HCT116 (cell line): ENCODE results near the gene SCRG1. TPM values are rescaled to one million over a fixed set of nuclear protein-coding genes. Genes with fewer than 3 reads are reported as not detected.

Experiments
- ATAC-seq: fragments of 200-7000 bp; cut with Tn5 transposase; 2 replicates; pipeline ENCODE4 v1.9.1; 2020; ENCODE audit warnings: mild to moderate bottlenecking, moderate library complexity
- BruUV-seq: library from RNA; stranded (reverse); fragments of 400-500 nt; replicated peaks from 2 replicates; lab custom pipeline; 2021; lab: Mats Ljungman, UMichigan
- CTCF ChIA-PET: fragments of 300-600 bp; sonication (Branson Sonifier 250); formaldehyde crosslinking; loops from one replicate; lab custom pipeline; 2021; ENCODE audit warnings: antibody characterized with exemption; lab: Charles Lee
- POLR2A ChIA-PET: fragments of 300-600, 350-600 bp; sonication (Branson Sonifier 250); formaldehyde crosslinking; loops from one replicate; lab custom pipeline; 2021; ENCODE audit warnings: antibody characterized with exemption; lab: Charles Lee
- RAD21 ChIA-PET, 2 experiments: fragments of 300-600 bp; sonication (Branson Sonifier 250); formaldehyde crosslinking; loops; one replicate each; lab custom pipeline; 2023; ENCODE audit warnings: low total read pairs in 2 of 2; ENCODE audit not compliant: uncharacterized antibody in 2 of 2, unreplicated experiment in 2 of 2, low non-redundant PET in 1 of 2; lab: Charles Lee
- DNase-seq: peaks from one replicate; pipeline ENCODE4 v3.0.0-alpha.2; 2010; ENCODE audit warnings: low read depth, low spot score
- H2AFZ ChIP-seq: fragments of 200-600 bp; shearing (Covaris generic), sonication (generic); 2 replicates; pipeline ENCODE4 v1.6.1; 2017; ENCODE audit warnings: low read depth, mixed run types, mixed read lengths, antibody characterized with exemption, low read length; ENCODE audit not compliant: poor library complexity, severe bottlenecking
- H3K27ac ChIP-seq: 2 replicates; pipeline ENCODE4 v1.5.1; 2012; ENCODE audit warnings: low read depth, low read length
- H3K27me3 ChIP-seq: fragments of 200-600 bp; sonication (generic); 2 replicates; pipeline ENCODE4 v1.6.1; 2016; ENCODE audit warnings: mixed run types, low read length, mixed read lengths; ENCODE audit not compliant: insufficient read depth
- H3K36me3 ChIP-seq, 2 experiments: fragments of 200-500 bp in 1 of 2; fragments of 200-600 bp in 1 of 2; sonication (Bioruptor generic) in 1 of 2; sonication (generic) in 1 of 2; 2 replicates each; pipeline versions ENCODE4 v1.5.1 to v1.6.1; 2014 to 2016; ENCODE audit warnings: low read length in 2 of 2, inconsistent platforms in 1 of 2, mixed read lengths in 1 of 2, mixed run types in 1 of 2; ENCODE audit not compliant: insufficient read depth in 2 of 2, control insufficient read depth in 1 of 2
- H3K4me1 ChIP-seq, 2 experiments: fragments of 200-600 bp in 1 of 2; sonication (generic) in 1 of 2; 2 replicates each; pipeline versions ENCODE4 v1.5.1 to v1.6.1; 2012 to 2017; ENCODE audit warnings: low read length in 2 of 2, inconsistent platforms in 1 of 2, mild to moderate bottlenecking in 1 of 2, mixed read lengths in 1 of 2, mixed run types in 1 of 2, moderate library complexity in 1 of 2; ENCODE audit not compliant: insufficient read depth in 2 of 2, control insufficient read depth in 1 of 2
- H3K4me2 ChIP-seq: fragments of 200-600 bp; sonication (generic); 2 replicates; pipeline ENCODE4 v1.6.1; 2017; ENCODE audit warnings: mixed run types, low read length, mixed read lengths
- H3K4me3 ChIP-seq, 2 experiments: fragments of 200-600 bp in 1 of 2; sonication (generic) in 1 of 2; replicated peaks in 1 of 2; 2 replicates each; pipeline ENCODE4 v1.5.1; 2011 to 2016; ENCODE audit warnings: low read length in 2 of 2, control low read depth in 1 of 2, low read depth in 1 of 2, mild to moderate bottlenecking in 1 of 2, mixed read lengths in 1 of 2, mixed run types in 1 of 2
- H3K79me2 ChIP-seq: fragments of 200-600 bp; sonication (generic); 2 replicates; pipeline ENCODE4 v1.6.1; 2017; ENCODE audit warnings: mild to moderate bottlenecking, mixed run types, low read length, moderate library complexity, mixed read lengths; ENCODE audit not compliant: insufficient read depth
- H3K9ac ChIP-seq: fragments of 200-600 bp; sonication (generic); 2 replicates; pipeline ENCODE4 v1.6.1; 2016; ENCODE audit warnings: low read length, mixed read lengths
- H3K9me2 ChIP-seq: fragments of 200-600 bp; sonication (generic), shearing (Covaris generic); 2 replicates; pipeline ENCODE4 v1.6.1; 2017; ENCODE audit warnings: mixed run types, mild to moderate bottlenecking, moderate library complexity; ENCODE audit not compliant: insufficient read depth
- H3K9me3 ChIP-seq, 2 experiments: fragments of 200-500 bp in 1 of 2; fragments of 200-600 bp in 1 of 2; sonication (Bioruptor generic) in 1 of 2; sonication (generic) in 1 of 2; 2 replicates each; pipeline ENCODE4 v1.6.1; 2014 to 2017; ENCODE audit warnings: low read length in 2 of 2, mixed read lengths in 2 of 2, inconsistent platforms in 1 of 2, low read depth in 1 of 2, mild to moderate bottlenecking in 1 of 2, mixed run types in 1 of 2, moderate library complexity in 1 of 2; ENCODE audit not compliant: control insufficient read depth in 1 of 2, insufficient read depth in 1 of 2
- H4K20me1 ChIP-seq: fragments of 200-600 bp; sonication (generic), shearing (Covaris generic); 2 replicates; pipeline ENCODE4 v1.6.1; 2017; ENCODE audit warnings: mixed run types, mild to moderate bottlenecking, moderate library complexity; ENCODE audit not compliant: insufficient read depth
- CBX3 ChIP-seq: IDR thresholded peaks from 2 replicates; pipeline ENCODE4 v1.6.1; 2012; ENCODE audit warnings: low read depth
- CEBPB ChIP-seq: IDR thresholded peaks from 2 replicates; pipeline ENCODE4 v1.6.1; 2012; ENCODE audit warnings: low read depth
- ELF1 ChIP-seq: IDR thresholded peaks from 2 replicates; pipeline ENCODE4 v1.6.1; 2012; ENCODE audit warnings: low read depth, borderline replicate concordance
- EZH2 ChIP-seq: fragments of 200-600 bp; sonication (generic); IDR thresholded peaks from 2 replicates; pipeline ENCODE4 v1.6.1; 2017; ENCODE audit warnings: antibody characterized with exemption, mixed run types
- JUND ChIP-seq: IDR thresholded peaks from 2 replicates; pipeline ENCODE4 v1.6.1; 2012
- POLR2AphosphoS5 ChIP-seq: IDR thresholded peaks from 2 replicates; pipeline ENCODE4 v1.6.1; 2011; ENCODE audit warnings: mild to moderate bottlenecking, low read depth, low read length, moderate library complexity
- SIN3A ChIP-seq: IDR thresholded peaks from 2 replicates; pipeline ENCODE4 v1.6.1; 2012; ENCODE audit warnings: low read depth
- TCF7L2 ChIP-seq: IDR thresholded peaks from 2 replicates; pipeline ENCODE4 v1.7.0; 2011; ENCODE audit warnings: borderline replicate concordance, inconsistent platforms; ENCODE audit not compliant: insufficient read depth, insufficient read length; ENCODE audit errors: extremely low read depth
- ZNF274 ChIP-seq: fragments of 200-500 bp; sonication (Bioruptor generic); IDR thresholded peaks from 2 replicates; pipeline ENCODE4 v1.6.1; 2014; ENCODE audit warnings: mild to moderate bottlenecking, low read depth, low read length, inconsistent platforms
- intact Hi-C: fragments of 100-400 bp; cut with micrococcal nuclease; formaldehyde crosslinking; loops from 2 replicates; pipeline ENCODE4 v1.10.0; 2022
- total RNA-seq: library from RNA; stranded (reverse); gene quantifications from one replicate; pipeline ENCODE4 v1.2.1, GENCODE V29; 2021; ENCODE audit not compliant: unreplicated experiment
- TF ChIP-seq, protein P1 (sequence below): IDR thresholded peaks from 2 replicates; pipeline ENCODE4 v1.6.1; 2012
- TF ChIP-seq, protein P2 (sequence below): IDR thresholded peaks from 2 replicates; pipeline ENCODE4 v1.6.1; 2011; ENCODE audit warnings: mild to moderate bottlenecking, low read length, moderate library complexity; ENCODE audit not compliant: insufficient replicate concordance; ENCODE audit errors: extremely low read depth

The SCRG1 gene
- total RNA-seq, 1 experiment from 2014 or later = not detected

DNA sequence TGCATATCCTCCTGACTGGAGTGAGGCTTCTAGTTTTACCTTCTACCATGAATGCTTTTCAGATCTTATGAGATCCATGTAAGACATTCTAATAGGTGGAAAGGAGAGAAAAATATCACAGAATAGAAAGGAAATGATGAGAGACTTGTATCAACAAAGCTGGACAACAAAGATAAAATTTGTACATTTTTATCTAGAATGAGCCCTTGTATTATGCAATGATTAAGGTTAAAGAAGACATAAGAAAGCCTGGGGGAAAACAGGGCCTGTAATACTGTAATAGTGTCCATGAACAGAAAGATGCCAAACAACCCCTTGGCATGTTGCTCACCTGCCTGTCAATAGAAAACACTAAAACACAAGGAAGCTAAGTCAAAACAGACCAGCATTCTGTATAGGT lies 44.2 kb upstream of the SCRG1 start:
- intact Hi-C loops = no loop called here

More for the DNA sequence above, 44.2 kb upstream of the SCRG1 start:
- CTCF ChIA-PET = no interaction called here
- RAD21 ChIA-PET = no interaction called here
- DNase-seq (no peak), ATAC-seq (no peak)
- Histone ChIP-seq H2AFZ (no peak overlapping the region), H3K27ac (no peak overlapping the region), H3K9me3 (no peaks in the 10 kb centered on the region), H3K79me2 (no peaks in the 10 kb centered on the region), H3K4me1 (no peaks in the 10 kb centered on the region), H3K4me2 (no peak overlapping the region), H3K9ac (no peak overlapping the region), H3K9me2 (no peaks in the 10 kb centered on the region), H3K36me3 (no peaks in the 10 kb centered on the region), H3K4me3 (no peak overlapping the region), H4K20me1 (no peaks in the 10 kb centered on the region)
- BruUV-seq = no TSS peak
- POLR2A ChIA-PET = no interaction called here
- TF ChIP-seq TCF7L2 (no peak), ELF1 (no peak), ZNF274 (no peak), CEBPB (no peak), POLR2AphosphoS5 (no peak), SIN3A (no peak), CBX3 (no peak), JUND (no peak), EZH2 (no peak)
- TF ChIP-seq, protein P1, sequence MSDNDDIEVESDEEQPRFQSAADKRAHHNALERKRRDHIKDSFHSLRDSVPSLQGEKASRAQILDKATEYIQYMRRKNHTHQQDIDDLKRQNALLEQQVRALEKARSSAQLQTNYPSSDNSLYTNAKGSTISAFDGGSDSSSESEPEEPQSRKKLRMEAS = no peak
- TF ChIP-seq, protein P2, sequence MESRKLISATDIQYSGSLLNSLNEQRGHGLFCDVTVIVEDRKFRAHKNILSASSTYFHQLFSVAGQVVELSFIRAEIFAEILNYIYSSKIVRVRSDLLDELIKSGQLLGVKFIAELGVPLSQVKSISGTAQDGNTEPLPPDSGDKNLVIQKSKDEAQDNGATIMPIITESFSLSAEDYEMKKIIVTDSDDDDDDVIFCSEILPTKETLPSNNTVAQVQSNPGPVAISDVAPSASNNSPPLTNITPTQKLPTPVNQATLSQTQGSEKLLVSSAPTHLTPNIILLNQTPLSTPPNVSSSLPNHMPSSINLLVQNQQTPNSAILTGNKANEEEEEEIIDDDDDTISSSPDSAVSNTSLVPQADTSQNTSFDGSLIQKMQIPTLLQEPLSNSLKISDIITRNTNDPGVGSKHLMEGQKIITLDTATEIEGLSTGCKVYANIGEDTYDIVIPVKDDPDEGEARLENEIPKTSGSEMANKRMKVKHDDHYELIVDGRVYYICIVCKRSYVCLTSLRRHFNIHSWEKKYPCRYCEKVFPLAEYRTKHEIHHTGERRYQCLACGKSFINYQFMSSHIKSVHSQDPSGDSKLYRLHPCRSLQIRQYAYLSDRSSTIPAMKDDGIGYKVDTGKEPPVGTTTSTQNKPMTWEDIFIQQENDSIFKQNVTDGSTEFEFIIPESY = no peak
- TF ChIP-seq, all 23 proteins: peak for 0
- H3K27me3 ChIP-seq = no peaks in the 10 kb centered on the region
